ENCODE data around the gene NFAT5. TPM values are rescaled to one million over a fixed set of nuclear protein-coding genes. Genes with fewer than 3 reads are reported as not detected.
"Not testable (repeated sequence)": the region's sequence is repeated elsewhere in the genome, so short reads cannot be mapped to it uniquely, and the experiment has no call there.

NFAT5 gene
- total and polyA plus RNA-seq, 12 donors, result 1.9 to 79.4 (median 50.7) TPM

- DNase-seq, result no peak
- Histone ChIP-seq H3K9me3 (replicated peaks in 1 of 3) (no peaks in the 10 kb centered on the region), H3K27me3 (no peaks in the 10 kb centered on the region), H3K4me3 (no peak overlapping the region), H3K36me3 (replicated peaks in 1 of 2) (no peaks in the 10 kb centered on the region), H3K27ac (no peak overlapping the region), H3K4me1 (replicated peaks in 1 of 2) (peaks cover 0 to 4% of the 10 kb centered on the region in 2 donors)
- TF ChIP-seq CTCF (IDR thresholded peaks at IDR 0.05) (no peak), POLR2A (IDR thresholded peaks at IDR 0.05) (no peak)
- 85 to 94% (median 91%) methylated on average over 2 of the region's 2 CpGs for WGBS, 4 donors
- intact Hi-C loops (cut with DNase I), result loop anchor here in 1 of 2 donors (10.0 kb wide), 1 partner anchor 64 kb away; no protein-coding TSS in a partner anchor
These were observed 6.6 kb upstream of the NFAT5 start for GRCh38 chr16:69559164-69559563.

- intact Hi-C loops (cut with DNase I); H3K4me1 ChIP-seq (replicated peaks in 1 of 2); DNase-seq; H3K9me3 ChIP-seq (replicated peaks in 1 of 3); H3K27ac ChIP-seq; H3K36me3 ChIP-seq (replicated peaks in 1 of 2); H3K4me3 ChIP-seq; H3K27me3 ChIP-seq: not testable (repeated sequence)
- WGBS, 4 donors, result 93 to 100% (median 95%) methylated on average over 2 of the region's 2 CpGs
These were observed 4.4 kb upstream of the NFAT5 start for GRCh38 chr16:69561367-69561766.

GRCh38 chr16:69561901-69562300 is 3.9 kb upstream of the NFAT5 start:
- DNase-seq, result no peak

GRCh38 chr16:69562813-69563212 is 3.0 kb upstream of the NFAT5 start:
- H3K36me3 ChIP-seq (replicated peaks in 1 of 2), result no peaks in the 10 kb centered on the region
- H3K27ac ChIP-seq, result no peak overlapping the region
- H3K27me3 ChIP-seq, result no peaks in the 10 kb centered on the region
- H3K4me1 ChIP-seq (replicated peaks in 1 of 2), result peaks cover 5 to 17% of the 10 kb centered on the region in 2 donors
- no peak for DNase-seq
- H3K4me3 ChIP-seq, result no peak overlapping the region
- 94 to 98% (median 96%) methylated on average over 3 of the region's 3 CpGs for WGBS, 4 donors
- intact Hi-C loops (cut with DNase I), result no loop called here
- no peaks in the 10 kb centered on the region for H3K9me3 ChIP-seq (replicated peaks in 1 of 3)
- TF ChIP-seq POLR2A (IDR thresholded peaks at IDR 0.05), result no peak
- TF ChIP-seq CTCF (IDR thresholded peaks at IDR 0.05), result no peak

More at GRCh38 chr16:69561901-69562300, 3.9 kb upstream of the NFAT5 start:
- peaks cover 0 to 10% of the 10 kb centered on the region in 2 donors for H3K4me1 ChIP-seq (replicated peaks in 1 of 2)
- intact Hi-C loops (cut with DNase I), result no loop called here
- H3K9me3 ChIP-seq (replicated peaks in 1 of 3), result no peaks in the 10 kb centered on the region
- no peaks in the 10 kb centered on the region for H3K36me3 ChIP-seq (replicated peaks in 1 of 2)
- no peaks in the 10 kb centered on the region for H3K27me3 ChIP-seq
- TF ChIP-seq CTCF (IDR thresholded peaks at IDR 0.05), result no peak
- TF ChIP-seq POLR2A (IDR thresholded peaks at IDR 0.05), result no peak
- no peak overlapping the region for H3K4me3 ChIP-seq
- no peak overlapping the region for H3K27ac ChIP-seq
